ENCODE data around the gene MED15.

- no peak for TF ChIP-seq CTCF (IDR thresholded peaks at IDR 0.05)
- no peak for TF ChIP-seq POLR2A (IDR thresholded peaks at IDR 0.05)
- TF ChIP-seq POLR2AphosphoS5 (IDR thresholded peaks at IDR 0.05) = no peak
Observed at GRCh38 chr22:20589614-20590476, 82.4 kb downstream of the MED15 start.
